ENCODE measurements around the gene VPS4A. TPM values are rescaled to one million over a fixed set of nuclear protein-coding genes. Genes with fewer than 3 reads are reported as not detected.
"Not testable (repeated sequence)": the region's sequence is repeated elsewhere in the genome, so short reads cannot be mapped to it uniquely, and the experiment has no call there.

The VPS4A gene
- 36.4 TPM for polyA plus RNA-seq (2013, experiment 1 of 2; ENCODE audit: insufficient read length)
- 36.0 TPM for polyA plus RNA-seq (2013, experiment 2 of 2; ENCODE audit: insufficient read length)

DNA sequence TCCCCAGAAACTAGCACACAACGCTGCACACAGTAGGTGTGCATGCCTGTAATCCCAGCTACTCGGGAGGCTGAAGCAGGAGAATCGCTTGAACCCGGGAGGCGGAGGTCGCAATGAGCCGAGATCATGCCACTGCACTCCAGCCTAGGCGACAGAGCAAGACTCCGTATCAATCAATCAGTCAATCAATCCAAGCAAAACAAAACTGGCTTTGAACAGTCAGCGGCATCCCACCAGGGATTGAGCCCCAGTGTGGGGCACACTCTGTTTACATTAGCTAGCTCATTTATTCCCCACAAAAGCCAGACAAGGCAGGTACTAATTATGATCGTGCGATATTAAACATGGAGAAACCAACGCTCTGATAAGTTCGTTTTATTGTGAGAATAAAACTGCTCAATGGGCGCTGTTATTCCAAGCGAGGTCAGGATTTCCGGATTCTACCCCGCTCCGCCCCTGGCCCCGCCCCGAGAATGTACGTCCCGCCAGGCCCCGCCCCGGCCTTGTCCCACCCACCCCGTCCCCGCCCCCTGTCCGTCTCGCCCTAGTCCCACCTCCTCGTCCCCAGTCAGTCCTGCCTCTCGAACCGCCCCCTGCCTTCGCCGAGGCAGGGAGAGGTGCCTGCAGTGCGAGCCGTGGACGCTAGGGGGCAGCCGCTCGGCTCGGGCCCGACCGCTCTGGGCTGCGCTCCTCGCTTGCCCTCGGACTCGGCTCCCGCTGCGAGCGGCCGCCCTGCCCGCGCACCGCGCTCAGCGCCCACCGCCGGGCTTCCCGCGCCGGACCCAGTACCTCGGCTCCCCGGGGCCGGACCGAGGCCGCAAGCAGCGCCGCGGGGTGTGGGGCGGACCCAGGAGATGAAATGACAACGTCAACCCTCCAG is at the start of gene VPS4A:
VPS4A (plus strand) TSS at position 698 of the 880 bp plus-strand sequence; CDS start at position 860, 162 bp downstream.
- DNase-seq = peak; percentile 97

DNA sequence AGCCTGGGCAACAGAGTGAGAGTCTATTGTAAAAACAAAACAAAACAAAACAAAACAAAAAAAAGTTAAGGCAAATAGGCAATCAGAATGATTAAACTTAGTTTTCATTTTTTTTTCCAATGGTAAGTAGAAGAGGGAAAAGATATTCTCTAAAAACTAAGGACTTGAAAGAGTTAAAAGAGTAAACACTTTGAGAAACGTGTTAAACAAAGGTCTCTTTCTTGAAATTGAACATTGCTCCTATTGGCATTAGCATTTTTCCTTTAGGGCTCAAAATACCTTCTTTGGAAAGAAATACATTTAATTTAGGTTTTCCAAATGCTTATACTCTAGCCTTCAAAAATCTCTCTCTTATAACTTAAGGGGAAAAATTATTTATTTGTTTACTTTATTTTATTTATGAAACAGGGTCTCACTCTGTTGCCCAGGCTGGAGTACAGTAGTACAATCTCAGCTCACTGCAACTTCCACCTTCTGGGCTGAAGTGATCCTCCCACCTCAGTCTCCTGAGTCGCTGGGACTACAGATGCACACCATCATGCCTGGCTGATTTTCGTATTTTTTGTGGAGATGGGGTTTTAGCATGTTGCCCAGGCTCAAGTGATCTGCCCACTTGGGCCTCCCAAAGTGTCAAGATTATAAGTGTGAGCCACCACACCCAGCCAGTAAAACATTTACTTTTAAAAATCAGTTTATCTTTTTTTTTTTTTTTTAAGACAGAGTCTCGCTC is 44.7 kb upstream of the VPS4A start:
- no peak for DNase-seq

DNA sequence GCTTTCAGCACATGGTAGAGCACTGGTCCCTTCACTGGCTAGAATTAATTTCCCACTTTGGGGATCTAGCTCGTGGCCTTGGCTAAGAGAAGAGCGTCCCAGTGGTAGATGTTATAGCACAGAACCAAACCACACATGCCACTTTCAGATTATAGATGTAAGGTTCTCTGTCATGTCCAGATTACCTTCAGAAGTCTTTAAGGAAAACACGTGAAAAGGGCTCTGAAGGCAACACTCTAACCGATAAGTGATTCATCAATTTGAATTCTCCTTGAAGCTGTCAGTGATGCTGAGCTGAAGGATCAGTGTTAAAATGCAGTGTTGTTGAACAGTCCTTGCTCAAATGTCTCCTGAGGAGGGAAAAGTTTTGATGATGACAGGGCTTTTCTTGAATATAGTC is 43.5 kb upstream of the VPS4A start:
- no peak for DNase-seq

DNA sequence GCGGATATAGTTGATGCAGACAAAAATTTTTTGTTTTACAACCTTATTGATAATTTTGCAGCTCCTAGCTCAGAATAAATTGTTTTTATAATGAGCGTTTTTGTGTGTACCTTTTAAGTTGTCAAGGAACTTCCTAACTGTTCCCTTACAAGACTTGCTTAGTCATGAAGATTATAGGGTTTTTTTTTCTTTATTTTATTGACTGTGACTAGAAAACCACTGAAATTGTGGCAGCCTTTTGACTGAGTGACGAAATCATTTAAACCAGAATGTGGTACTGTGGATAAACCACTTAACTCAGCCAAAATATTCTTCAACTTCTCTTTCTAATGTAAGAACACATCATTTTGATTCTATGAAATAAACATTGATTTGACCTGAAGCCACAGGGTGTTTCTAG is 40.8 kb upstream of the VPS4A start:
- peak; percentile 41 for DNase-seq

DNA sequence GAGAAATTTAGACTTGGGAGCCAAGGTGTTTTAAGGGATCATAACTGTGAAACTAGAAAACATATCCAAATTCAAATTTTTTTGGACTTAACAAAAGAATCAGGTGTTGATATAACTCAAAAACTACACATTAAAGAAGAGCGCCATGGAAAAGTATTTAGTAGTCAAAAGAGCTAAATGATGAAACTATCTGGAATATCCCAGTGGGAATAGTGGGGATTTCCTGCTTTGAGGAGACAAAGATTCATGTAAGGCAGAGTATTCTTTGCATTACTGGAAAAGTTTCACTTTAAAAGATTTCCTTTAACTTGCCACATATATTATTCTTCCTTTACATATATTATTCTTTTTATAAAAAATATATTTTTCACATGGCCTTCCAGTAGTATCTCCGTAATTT is 40.3 kb upstream of the VPS4A start:
- DNase-seq = peak; percentile 75

DNA sequence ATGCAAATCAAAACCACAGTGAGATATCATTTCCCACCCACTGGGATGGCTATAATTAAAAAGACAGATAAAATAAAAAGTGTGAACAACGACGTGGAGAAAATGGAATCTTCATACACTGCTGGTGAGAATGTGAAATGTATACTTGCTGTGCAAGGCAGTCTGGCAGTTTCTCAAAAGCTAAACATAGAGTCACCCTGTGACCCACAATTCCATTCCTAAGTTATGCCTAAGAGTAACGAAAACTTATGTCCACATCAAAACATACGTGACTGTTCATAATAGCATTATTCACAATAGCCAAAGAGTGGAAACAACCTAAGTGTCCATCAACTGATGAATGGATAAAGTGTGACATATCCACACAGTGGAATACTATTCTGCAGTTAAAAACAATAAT is 38.1 kb upstream of the VPS4A start:
- peak; percentile 86 for DNase-seq

DNA sequence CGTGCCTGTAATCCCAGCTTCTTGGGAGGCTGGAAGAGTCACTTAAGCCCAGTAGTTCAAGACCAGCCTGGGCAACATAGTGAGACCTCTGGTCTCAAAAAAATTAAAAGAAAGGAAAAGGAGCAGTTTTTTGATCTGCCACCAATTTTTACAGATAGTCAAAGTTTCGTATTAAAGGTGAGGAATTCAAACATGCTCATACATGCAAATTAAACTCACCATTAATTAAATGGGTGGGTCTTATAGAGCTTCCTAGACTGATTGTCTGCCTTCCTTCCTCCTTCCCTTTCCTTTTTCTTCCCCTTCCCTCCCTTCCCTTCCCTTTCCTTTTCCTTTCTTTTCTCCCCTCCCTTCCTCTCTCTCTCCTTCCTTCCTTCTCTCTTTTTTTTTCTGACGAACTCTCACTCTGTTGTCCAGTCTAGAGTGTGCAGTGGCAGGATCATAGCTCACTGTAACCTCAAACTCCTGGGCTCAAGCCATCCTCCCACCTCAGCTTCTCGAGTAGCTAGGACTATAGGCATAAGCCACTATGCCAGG is 36.4 kb upstream of the VPS4A start:
- DNase-seq = no peak

DNA sequence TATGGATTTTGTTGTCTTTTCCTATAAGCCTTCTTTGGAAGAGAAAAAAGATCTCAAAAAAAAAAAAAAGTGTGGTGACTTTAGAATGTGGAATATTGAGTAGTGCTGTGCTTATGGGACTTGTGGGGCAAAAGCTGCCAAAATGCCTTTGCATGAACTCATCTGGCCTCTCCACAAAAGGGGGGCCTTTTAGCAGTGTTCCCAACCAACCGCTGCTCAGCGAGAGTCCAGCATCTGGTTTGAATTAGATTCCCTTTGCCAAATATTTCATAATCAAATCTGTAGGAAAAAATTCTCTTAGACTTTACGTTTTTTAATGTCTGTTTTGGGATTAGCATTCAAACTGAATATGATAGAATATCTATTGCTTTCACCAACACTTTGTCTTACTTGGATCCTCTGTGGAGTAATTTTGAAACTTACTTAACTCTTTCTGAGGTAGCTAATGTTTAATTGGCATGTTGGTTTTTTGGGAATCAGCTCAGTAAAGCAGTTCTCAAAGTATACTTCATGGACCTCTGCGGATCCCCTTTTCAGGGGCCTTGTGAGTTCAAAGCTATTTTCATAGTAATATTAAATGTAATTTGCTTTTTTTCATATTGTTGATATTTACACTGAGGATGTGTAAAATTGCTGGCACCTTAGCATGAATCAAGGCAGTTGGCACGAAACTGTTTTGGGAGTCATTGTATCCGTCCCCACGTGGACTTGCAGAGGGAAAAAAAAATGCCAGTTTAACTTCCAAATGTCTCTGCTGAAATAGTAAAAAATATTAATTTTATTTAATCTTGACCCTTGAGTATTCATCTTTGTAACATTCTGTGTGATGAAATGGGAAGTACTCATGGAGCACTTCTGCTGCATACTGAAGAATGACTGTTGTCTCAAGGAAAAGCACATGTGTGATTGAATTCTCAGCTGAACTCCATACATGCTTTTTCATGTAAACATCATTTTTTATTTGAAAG is 34.7 kb upstream of the VPS4A start:
- DNase-seq = peak; percentile 99

DNA sequence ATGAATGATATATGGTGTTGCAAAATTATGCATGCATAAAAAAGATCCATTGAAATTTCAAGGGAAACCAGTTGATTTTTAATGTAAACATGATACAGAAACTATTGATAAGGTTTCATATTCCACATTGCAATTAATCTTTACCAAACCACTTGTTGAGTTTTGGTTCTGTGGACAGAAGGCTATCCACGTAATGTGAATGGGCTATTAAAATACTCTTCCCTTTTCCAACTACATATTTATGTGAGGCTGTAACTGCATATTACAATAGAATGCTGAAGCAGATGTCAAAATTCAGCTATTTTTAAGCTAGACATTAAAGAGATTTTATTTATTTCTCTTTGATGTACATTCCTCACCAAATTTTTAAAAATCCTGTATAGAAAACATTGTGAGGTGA is 33.7 kb upstream of the VPS4A start:
- peak; percentile 24 for DNase-seq

DNA sequence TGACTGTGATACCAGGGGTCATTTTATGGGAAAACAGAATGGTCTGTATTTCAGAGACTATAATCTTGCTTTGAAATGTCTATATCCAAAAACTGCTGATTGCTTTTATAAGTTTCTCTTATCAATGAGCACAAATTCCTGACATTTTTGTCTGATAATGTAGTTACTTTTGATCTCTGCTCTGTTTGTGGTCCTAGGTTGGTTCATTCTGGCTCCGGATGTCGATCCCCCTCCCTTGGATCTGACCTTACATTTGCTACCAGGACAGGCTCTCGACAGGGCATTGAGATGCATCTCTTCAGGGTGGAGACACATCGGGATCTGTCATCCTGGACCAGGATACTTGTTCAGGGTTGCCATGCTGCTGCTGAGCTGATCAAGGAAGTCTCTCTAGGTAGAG is 27.3 kb upstream of the VPS4A start:
- DNase-seq = no peak

DNA sequence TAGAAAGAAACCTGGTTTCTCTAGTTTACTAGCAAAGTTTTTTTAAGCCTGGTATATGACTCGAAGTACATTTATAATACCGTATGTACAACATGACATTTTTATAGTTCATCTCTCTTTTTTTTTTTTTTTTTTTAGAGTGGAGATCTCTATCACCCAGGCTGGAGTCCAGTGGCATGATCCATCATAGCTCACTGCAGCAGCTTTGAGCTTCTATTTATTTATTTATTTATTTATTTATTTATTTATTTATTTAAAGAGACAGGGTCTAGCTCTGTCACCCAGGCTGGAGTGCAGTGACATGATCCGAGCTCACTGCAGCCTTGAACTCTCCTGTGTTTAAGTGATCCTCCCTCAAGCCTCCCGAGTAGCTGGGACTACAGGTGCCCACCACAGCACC is 25.9 kb upstream of the VPS4A start:
- DNase-seq = no peak

DNA sequence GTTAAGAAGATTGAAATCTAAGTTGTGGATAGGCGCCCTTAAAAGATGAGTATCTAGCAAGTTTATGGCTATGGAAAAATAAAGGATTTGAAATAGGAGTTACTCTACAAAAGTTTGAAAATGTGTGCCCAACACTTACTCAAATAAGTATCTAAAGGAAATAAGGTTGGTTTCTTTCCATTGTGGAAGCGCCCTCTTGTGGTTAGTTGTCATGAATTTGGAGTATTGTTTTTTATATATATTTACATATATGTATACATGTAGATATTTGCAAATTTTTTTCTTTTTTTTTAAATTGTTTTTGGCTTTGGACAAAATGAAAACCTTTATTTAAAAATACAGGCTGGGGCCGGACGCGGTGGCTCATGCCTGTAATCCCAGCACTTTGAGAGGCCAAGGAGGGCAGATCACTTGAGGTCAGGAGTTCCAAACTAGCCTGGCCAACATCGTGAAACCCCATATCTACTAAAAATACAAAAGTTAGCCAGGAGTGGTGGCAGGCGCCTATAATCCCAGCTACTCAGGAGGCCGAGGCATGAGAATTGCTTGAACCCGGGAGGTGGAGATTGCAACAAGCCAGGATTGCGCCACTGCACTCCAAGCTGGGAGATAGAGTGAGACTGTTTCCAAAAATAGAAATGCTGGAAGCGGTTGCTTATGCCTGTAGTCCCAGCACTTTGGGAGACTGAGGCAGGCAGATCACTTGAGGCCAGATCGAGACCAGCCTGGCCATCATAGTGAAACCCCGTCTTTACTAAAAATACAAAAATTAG is 24.0 kb upstream of the VPS4A start:
- peak; percentile 74 for DNase-seq

DNA sequence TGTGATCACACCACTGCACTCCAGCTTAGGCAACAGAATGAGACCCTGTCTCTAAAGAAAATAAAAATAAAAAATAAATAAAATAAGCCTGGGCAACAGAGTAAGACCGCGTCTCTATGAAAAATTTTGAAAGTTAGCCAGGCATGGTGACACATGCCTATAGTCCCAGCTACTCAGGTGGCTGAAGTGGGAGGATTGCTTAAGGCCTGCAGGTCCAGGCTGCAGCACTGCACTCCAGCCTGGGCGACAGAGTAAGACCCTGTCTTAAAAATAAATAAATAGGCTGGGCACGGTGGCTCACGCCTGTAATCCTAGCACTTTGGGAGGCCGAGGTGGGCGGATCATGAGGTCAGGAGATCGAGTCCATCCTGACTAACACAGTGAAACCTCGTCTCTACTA is 19.5 kb upstream of the VPS4A start:
- not testable (repeated sequence) for DNase-seq

DNA sequence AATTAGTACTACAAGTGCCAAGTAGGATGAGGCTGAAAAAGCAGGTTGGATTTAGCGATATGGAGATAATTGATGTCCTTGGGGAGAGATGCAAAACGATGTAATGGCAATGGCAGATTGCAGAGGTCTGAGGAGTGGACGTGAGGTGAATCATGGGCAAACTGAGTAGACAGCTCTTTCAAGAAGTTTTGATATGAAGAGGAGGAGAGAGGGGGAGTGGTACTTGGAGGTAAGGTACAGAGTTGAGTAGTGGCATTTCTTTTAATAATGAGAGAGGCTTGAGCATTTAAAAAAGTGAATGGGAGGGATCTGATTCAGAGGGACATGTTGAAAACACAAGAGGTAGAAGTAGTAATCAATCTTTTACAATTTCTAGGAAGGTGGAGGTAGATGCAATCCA is 17.7 kb upstream of the VPS4A start:
- peak; percentile 18 for DNase-seq

DNA sequence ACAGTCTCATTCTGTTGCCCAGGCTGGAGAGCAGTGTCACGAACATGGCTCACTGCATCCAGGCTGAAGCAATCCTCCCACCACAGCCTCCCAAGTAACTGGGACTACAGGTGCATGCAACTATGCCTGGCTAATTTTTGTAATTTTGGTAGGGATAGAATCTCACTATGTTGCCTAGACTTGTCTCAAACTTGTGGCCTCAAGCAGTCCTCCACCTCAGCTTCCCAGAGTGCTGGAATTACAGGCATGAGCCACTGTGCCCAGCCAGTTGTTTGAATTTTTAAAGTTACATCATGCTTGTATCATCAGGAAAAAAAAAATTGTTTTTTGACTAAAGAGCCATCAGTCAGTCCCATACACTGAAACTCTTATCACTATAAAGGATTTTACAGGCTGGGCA is 17.1 kb upstream of the VPS4A start:
- DNase-seq = peak; percentile 48

DNA sequence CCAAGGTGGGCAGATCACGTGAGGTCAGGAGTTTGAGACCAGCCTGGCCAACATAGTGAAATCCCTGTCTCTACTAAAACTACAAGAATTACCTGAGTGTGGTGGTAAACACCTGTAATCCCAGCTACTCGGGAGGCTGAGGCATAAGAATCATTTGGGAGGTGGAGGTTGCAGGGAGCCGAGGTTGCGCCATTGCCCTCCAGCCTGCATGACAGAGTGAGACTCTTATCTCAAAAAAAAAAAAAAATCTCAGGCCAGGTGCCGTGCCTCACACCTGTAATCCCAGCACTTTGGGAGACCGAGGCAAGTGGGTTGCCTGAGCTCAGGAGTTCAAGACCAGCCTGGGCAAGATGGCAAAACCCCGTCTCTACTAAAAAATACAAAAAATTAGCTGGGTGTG is 14.4 kb upstream of the VPS4A start:
- DNase-seq = not testable (repeated sequence)

DNA sequence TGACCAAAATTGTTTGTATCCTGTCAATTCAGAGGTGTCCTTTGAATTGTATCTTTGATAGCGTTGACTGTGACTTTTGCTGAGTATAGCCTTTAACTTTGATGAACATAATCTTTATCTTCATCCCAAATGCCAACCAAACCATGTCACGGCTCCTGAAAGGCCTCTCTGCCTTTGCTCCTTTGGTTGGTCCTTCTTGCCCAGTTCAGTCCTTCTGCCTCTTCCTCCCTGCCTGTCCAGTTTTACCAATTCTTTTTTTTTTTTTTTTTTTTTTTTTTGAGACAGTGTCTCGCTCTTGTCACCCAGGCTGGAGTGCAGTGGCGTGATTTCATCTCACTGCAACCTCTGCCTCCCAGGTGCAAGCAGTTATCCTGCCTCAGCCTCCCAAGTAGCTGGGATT is 12.9 kb upstream of the VPS4A start:
- DNase-seq = no peak

DNA sequence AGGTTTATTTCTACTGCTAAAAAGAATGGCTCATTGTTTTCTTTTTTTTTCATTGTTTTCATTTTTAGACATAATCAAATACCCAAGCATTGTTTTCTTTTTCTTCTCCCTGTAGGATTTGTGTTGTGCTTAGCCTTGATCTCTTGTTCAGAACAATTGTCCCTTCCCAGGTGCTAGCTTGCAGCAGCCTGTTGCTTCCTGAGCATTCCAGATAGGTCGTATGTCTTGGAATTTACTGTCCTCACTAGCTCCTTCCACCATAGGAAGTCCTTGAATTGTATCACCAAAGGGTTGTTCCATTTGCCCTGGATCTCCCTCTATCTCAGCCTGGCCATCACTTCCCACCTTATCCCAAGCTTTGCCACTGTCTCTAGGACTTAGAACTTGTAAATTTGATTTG is 10.0 kb upstream of the VPS4A start:
- no peak for DNase-seq

DNA sequence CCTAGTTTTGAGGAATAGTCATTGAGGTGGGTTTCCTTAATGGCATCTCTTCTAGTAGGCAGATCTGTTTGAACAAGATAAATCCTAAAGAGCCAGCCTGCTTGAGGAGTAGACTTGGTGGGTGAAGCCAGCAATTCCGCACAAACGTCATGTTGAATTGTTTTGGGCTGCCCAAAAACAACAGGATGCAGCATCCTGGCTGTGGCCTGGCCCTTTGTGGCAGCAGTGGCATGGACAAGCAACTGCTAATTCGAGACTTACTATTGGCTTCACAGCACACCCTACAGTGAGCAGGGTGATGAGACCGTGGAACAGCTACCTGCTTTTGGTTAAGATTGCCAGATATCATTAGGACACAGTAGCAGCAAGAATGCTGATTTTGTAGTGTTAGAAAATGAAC is 9.3 kb upstream of the VPS4A start:
- no peak for DNase-seq

DNA sequence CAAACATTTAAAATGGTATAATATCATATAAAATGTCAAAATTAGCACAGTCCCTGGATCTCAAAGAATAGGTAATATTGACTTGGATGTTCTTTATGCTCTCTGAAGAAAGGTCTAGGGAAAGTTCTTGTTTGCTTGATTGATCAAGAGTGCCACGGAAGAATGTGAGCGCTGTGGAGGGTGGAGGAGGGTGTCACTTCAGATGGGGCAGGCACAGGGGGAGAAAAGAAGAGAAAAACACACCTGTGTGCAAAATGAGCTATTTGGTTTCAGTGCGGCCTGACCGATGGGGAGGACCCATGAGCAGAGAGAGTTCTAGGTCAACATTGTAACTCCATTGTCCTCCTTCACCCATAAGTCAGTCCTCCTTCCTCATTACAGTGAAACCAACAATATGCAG is 8.8 kb upstream of the VPS4A start:
- DNase-seq = no peak

DNA sequence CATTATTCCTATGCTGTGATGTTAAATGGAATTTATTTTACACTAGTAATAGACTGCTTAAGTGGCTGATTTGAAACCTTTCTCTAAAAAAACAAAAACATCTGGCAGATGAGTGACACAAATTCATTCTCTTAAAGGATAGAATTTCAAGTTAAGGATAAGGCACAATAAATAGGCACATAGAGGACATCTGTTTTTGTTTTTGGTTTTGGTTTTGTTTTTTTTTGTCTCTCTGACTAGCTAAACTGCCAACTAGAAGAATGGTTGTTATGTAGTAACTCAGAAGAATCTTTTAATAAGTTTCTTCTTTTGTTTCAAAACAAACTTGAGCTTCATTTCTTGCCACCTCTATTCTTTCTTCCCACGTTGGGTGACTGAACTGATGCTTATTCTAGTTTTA is 5.1 kb upstream of the VPS4A start:
- DNase-seq = no peak

DNA sequence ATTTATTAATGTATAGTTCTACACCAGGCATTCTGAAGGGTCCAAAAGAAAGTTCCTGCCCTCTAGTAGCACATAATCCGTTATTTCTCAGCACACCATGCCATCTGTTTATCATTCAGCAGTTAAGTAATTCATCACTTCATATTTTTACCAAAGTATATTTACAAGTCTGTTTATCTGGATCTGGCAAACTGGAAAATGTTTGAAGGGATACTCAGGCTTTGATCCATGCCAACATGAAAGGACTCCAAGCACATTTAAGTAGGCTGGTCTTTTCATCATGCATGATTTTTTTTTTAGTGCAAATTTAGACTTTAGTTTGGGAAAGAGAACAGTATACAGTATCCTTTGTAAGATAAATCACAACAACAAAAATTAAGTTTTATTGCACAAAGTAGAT is 4.1 kb upstream of the VPS4A start:
- DNase-seq = no peak

Measured in fibroblast of skin of scalp (primary cell).